NCI-H345 treated with DMSO at 0.1 percent for 48 hours (cell line): ENCODE data around the gene PSMB3.
A peak's percentile ranks its signal among the peaks of the same experiment; 100 is the strongest.
"Not testable (repeated sequence)": the region's sequence is repeated elsewhere in the genome, so short reads cannot be mapped to it uniquely, and the experiment has no call there.

Experiments used
- DNase-seq: peaks from one replicate; lab custom pipeline; 2025; ENCODE audit not compliant: unreplicated experiment; lab: John Stamatoyannopoulos, UW

Gene PSMB3

GRCh38 chr17:38790148-38790707 lies 37.7 kb downstream of the PSMB3 start:
- DNase-seq = not testable (repeated sequence)

GRCh38 chr17:38791162-38791561 lies 38.6 kb downstream of the PSMB3 start:
- no peak for DNase-seq

- DNase-seq = no peak
Measured at GRCh38 chr17:38794221-38794620, 41.7 kb downstream of the PSMB3 start.

- DNase-seq = no peak
Measured at GRCh38 chr17:38796451-38797157, 44.1 kb downstream of the PSMB3 start.

GRCh38 chr17:38797158-38797490 lies 44.6 kb downstream of the PSMB3 start:
- no peak for DNase-seq

- no peak for DNase-seq
Measured at GRCh38 chr17:38797828-38798227, 45.3 kb downstream of the PSMB3 start.

- peak; percentile 6 for DNase-seq
Measured at GRCh38 chr17:38798614-38799500, 46.3 kb downstream of the PSMB3 start.

- DNase-seq = peak; percentile 98
Measured at GRCh38 chr17:38799501-38800236, 47.1 kb downstream of the PSMB3 start, which contains the start of gene PIP4K2B. TSS of gene PIP4K2B (minus strand) at chr17:38799556. CDS start at chr17:38799424, 132 bp downstream.

- no peak for DNase-seq
Measured at GRCh38 chr17:38800237-38800760, 47.8 kb downstream of the PSMB3 start.

GRCh38 chr17:38809828-38810227 lies 57.3 kb downstream of the PSMB3 start:
- DNase-seq = no peak
